ENCODE results near the gene MGLL.

GRCh38 chr3:127709320-127710060 is 112.8 kb downstream of the MGLL start:
- TF ChIP-seq CTCF (IDR thresholded peaks at IDR 0.05) (no peak), POLR2A (IDR thresholded peaks at IDR 0.05) (no peak)
